GM13976 (cell line): ENCODE data around the gene EXD2.

Source experiments
- DNase-seq: peaks from one replicate; pipeline ENCODE4 v3.0.0; 2012; ENCODE audit warnings: low spot score
- in situ Hi-C: fragments of 300-500 bp; cut with MboI; formaldehyde crosslinking; loops from one replicate; pipeline ENCODE4 v1.12.0; 2022; ENCODE audit warnings: low sequenced_read_pairs, mixed read lengths, inconsistent platforms; ENCODE audit not compliant: unreplicated experiment
- TF ChIP-seq, protein P1 (sequence below): IDR thresholded peaks from 2 replicates; pipeline ENCODE4 v1.5.1; 2012; ENCODE audit warnings: borderline replicate concordance, mild to moderate bottlenecking; ENCODE audit not compliant: insufficient read depth; ENCODE audit errors: extremely low read depth, missing control alignments, control extremely low read depth

EXD2 gene

DNA sequence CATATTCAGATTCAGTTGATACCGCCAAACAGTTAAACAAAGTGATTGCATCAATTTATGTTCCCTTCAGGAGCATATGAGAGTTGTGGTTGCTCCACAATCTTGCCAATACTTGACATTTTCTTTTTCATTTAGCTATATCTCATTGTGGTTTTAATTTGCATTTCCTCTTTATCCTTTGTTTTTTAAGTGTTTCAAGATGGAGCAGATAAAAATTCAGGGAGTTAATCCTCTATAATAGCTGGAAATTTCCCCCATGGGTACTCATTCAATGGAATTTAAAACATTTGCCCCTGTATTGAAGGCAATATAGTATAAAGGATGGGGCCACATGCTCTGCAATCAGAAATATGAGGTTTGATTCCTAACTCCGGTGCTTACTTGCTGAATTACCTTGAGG is 1.1 kb upstream of the EXD2 start:
- no peak for DNase-seq
- TF ChIP-seq, protein P1, sequence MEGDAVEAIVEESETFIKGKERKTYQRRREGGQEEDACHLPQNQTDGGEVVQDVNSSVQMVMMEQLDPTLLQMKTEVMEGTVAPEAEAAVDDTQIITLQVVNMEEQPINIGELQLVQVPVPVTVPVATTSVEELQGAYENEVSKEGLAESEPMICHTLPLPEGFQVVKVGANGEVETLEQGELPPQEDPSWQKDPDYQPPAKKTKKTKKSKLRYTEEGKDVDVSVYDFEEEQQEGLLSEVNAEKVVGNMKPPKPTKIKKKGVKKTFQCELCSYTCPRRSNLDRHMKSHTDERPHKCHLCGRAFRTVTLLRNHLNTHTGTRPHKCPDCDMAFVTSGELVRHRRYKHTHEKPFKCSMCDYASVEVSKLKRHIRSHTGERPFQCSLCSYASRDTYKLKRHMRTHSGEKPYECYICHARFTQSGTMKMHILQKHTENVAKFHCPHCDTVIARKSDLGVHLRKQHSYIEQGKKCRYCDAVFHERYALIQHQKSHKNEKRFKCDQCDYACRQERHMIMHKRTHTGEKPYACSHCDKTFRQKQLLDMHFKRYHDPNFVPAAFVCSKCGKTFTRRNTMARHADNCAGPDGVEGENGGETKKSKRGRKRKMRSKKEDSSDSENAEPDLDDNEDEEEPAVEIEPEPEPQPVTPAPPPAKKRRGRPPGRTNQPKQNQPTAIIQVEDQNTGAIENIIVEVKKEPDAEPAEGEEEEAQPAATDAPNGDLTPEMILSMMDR, result no peak
- in situ Hi-C loops, result no loop called here

DNA sequence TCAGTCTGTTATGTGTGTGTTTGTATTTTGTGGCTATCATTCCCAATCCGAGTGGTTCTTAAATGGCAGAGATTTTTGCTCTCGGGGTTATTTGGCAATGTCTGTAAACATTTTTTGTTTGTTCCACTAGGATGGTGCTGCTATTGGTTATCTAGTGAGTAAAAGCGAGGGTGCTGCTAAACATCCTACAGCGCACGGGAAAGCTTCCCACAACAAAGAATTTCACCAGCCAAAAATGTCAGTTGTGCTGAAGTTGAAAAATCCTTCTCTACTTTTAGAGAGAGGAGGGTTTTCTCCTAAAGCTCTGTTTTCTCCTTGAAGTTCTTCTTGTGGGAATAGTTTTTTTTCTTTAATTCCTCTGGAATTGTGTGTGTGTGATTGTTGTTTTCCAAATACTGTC is 2.4 kb downstream of the EXD2 start:
- TF ChIP-seq, protein P1, result no peak
- no peak for DNase-seq
- in situ Hi-C loops, result no loop called here

DNA sequence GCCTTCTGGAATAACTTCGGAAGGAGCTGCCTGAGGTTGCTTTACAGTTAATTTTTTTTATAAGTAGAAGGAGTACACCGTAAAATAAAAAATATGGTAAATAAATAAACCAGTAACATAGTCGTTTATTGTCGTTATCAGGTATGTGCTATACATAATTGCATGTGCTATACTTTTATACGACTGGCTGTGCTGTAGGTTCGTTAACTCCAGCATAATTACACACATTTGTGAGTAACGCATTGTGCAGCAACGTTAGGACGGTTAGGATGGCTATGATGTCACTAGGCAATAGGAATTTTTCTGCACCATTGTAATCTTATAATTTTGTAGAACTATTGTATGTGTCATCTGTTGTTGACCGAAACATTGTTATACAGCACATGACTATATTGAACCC is 8.5 kb downstream of the EXD2 start:
- TF ChIP-seq, protein P1, result no peak
- no peak for DNase-seq
- in situ Hi-C loops, result no loop called here

DNA sequence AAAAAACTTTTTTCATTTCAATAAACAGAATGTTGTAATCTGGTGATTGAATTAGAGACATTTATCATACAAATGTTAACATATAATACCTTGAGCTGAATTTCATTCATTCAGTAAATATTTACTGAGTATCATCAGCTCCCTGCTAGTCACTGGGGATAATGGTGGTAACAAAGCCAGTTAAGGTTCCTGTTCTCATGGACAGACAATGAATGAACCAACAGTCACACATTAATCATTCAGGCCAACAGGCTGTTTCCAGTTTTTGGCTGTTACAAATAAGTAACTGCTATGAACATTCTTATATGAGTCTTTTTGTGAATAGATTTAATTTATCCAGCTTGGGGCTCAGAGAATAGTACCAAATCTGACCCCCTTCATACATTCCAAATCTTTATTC is 13.5 kb downstream of the EXD2 start:
- TF ChIP-seq, protein P1, result no peak
- no peak for DNase-seq
- in situ Hi-C loops, result no loop called here

DNA sequence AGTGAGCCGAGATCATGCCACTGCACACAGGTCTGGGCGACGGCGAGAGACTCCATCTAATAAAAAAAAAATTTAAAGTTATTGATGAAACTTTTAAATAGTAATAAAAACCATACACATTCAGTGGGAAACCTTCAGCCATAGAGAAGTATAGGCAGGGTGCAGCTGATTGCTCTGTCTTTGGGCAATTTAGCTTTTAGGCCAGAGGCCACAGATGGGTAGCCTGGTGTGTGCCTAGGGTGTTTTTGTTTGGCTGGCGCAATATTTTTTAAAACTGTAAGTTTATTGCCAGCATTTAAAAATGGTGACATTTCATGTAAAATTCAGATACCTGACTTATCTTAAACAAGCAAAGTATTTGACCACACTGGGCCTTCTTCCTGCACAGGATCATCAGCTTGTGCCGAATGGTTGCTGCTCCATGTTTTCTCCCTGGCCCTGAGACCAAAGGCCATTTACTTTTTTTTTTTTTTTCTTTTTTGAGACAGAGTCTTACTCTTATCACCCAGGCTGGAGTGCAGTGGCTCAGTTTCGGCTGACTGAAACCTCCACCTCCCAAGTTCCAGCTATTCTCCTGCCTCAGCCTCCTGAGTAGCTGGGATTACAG is 16.2 kb downstream of the EXD2 start:
- DNase-seq, result no peak
- in situ Hi-C loops, result no loop called here
- TF ChIP-seq, protein P1, result no peak

DNA sequence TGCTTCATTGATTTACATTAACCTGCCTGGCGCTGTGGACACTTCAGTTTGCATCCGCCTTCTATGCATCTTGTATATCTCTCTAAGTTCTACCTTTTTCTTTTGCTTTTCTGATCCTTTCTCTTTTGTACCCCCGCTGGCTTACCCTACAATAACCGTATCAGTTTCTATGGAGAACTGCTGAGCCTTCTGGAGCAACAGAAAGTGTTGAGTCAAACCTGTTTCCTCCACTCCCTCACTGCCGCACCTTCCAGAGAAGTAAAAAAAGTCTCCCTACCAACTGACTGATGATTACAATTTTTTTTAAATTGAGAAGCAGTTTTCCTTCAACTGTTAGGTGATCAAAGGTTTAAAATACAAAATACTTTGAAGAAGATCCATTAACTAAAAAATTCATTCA is 17.4 kb downstream of the EXD2 start:
- peak; percentile 39 for DNase-seq
- TF ChIP-seq, protein P1, result no peak
- in situ Hi-C loops, result no loop called here
